Upper lobe of left lung (tissue), 4 donors: Measurements from ENCODE around the gene SPACDR.

Experiments
- EP300 ChIP-seq, 4 donors: sonication (generic); formaldehyde crosslinking; IDR thresholded peaks; one replicate each; pipeline ENCODE4 v1.5.1; 2017; ENCODE audit warnings: antibody characterized with exemption in 4 of 4, control low read depth in 2 of 4
- POLR2AphosphoS5 ChIP-seq, 2 donors: sonication (generic); formaldehyde crosslinking; IDR thresholded peaks; one replicate each; pipeline ENCODE4 v1.5.1; 2017; ENCODE audit warnings: antibody characterized with exemption in 2 of 2
- TF ChIP-seq, protein P1 (sequence below), 6 experiments: fragments of 450-650 bp in 4 of 6; fragments of 200-600 bp in 2 of 6; sonication (generic) in 2 of 6; IDR thresholded peaks; one replicate each; pipeline ENCODE4 v1.5.1; 2016 to 2019; ENCODE audit warnings: antibody characterized with exemption in 6 of 6

DNA sequence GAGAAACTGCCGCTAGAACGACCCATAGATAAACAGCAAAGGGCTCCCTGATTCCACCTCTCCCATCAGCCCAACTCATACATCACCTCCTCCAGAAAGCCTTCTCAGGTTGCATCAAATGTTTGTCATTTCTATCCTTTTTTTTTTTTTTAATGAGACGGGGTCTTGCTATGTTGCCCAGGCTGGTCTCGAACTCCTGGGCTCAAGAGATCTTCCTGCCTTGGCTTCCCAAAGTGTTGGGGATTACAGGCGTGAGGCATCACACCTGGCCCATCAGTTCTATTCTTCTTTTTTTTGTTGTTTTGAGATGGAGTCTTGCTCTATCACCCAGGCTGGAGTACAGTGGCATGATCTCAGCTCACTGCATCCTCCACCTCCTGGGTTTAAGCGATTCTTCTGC, 7.0 kb downstream of the SPACDR start:
- TF ChIP-seq, protein P1, sequence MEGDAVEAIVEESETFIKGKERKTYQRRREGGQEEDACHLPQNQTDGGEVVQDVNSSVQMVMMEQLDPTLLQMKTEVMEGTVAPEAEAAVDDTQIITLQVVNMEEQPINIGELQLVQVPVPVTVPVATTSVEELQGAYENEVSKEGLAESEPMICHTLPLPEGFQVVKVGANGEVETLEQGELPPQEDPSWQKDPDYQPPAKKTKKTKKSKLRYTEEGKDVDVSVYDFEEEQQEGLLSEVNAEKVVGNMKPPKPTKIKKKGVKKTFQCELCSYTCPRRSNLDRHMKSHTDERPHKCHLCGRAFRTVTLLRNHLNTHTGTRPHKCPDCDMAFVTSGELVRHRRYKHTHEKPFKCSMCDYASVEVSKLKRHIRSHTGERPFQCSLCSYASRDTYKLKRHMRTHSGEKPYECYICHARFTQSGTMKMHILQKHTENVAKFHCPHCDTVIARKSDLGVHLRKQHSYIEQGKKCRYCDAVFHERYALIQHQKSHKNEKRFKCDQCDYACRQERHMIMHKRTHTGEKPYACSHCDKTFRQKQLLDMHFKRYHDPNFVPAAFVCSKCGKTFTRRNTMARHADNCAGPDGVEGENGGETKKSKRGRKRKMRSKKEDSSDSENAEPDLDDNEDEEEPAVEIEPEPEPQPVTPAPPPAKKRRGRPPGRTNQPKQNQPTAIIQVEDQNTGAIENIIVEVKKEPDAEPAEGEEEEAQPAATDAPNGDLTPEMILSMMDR (IDR thresholded peaks at IDR 0.05): no peak
- no peak for TF ChIP-seq POLR2AphosphoS5 (IDR thresholded peaks at IDR 0.05)
- TF ChIP-seq EP300 (IDR thresholded peaks at IDR 0.05): no peak
